GM04504 (cell line): ENCODE results near the gene POMT1.

Experiments used
- DNase-seq: peaks from one replicate; pipeline ENCODE4 v3.0.0-alpha.2; 2012; ENCODE audit warnings: low read depth

POMT1 gene

GRCh38 chr9:131554843-131555351, 52.2 kb downstream of the POMT1 start:
- no peak for DNase-seq

GRCh38 chr9:131555841-131556673, 53.3 kb downstream of the POMT1 start:
- DNase-seq, result no peak

GRCh38 chr9:131557855-131558548, 55.3 kb downstream of the POMT1 start:
- no peak for DNase-seq

GRCh38 chr9:131559421-131560000, 56.8 kb downstream of the POMT1 start:
- DNase-seq, result no peak

GRCh38 chr9:131562032-131562959, 59.6 kb downstream of the POMT1 start:
- DNase-seq, result no peak

- no peak for DNase-seq
These were observed 62.7 kb downstream of the POMT1 start for GRCh38 chr9:131565369-131565768.

- no peak for DNase-seq
These were observed 63.4 kb downstream of the POMT1 start for GRCh38 chr9:131566158-131566557.

GRCh38 chr9:131567910-131568309, 65.2 kb downstream of the POMT1 start:
- DNase-seq, result no peak
